Measurements from ENCODE around the gene SSTR4. TPM values are rescaled to one million over a fixed set of nuclear protein-coding genes. Genes with fewer than 3 reads are reported as not detected.

SSTR4 gene
- total and polyA plus RNA-seq, 4 donors, result 0.06 TPM; not detected in 3

DNA sequence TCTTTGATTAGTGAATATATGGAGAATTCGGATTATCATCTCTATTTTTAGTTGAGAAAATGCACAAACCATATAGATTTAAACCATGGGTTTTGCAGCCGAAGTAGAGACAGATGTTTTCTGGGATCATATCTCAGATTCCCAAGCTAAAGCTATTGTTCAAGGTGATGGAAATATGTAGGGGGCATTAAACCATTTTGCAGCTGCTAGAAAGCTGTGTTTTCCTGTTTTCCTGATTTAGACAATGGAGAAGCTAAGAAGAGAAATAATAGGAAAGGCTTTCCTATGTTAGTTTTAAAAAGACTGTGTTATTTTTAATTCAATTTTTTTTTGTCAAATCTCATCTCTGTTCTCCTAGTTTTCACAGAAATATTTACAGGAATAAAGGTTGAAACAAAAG is 44.8 kb downstream of the SSTR4 start:
- ATAC-seq (ENCODE audit: insufficient read depth, low FRiP score), result no peak
- H3K4me1 ChIP-seq (ENCODE audit: control insufficient read depth in 5 of 5, insufficient read depth in 5 of 5, low read length in 5 of 5), result peaks cover 0 to 26% (median 5%) of the 10 kb centered on the region in 5 donors
- TF ChIP-seq, protein P1, sequence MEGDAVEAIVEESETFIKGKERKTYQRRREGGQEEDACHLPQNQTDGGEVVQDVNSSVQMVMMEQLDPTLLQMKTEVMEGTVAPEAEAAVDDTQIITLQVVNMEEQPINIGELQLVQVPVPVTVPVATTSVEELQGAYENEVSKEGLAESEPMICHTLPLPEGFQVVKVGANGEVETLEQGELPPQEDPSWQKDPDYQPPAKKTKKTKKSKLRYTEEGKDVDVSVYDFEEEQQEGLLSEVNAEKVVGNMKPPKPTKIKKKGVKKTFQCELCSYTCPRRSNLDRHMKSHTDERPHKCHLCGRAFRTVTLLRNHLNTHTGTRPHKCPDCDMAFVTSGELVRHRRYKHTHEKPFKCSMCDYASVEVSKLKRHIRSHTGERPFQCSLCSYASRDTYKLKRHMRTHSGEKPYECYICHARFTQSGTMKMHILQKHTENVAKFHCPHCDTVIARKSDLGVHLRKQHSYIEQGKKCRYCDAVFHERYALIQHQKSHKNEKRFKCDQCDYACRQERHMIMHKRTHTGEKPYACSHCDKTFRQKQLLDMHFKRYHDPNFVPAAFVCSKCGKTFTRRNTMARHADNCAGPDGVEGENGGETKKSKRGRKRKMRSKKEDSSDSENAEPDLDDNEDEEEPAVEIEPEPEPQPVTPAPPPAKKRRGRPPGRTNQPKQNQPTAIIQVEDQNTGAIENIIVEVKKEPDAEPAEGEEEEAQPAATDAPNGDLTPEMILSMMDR (IDR thresholded peaks at IDR 0.05; ENCODE audit: control extremely low read depth, extremely low read depth), result no peak
- H3K27ac ChIP-seq (ENCODE audit: low read depth in 1 of 2, low read length in 1 of 2), result no peak overlapping the region
- DNase-seq, result no peak
- no peaks in the 10 kb centered on the region for H3K27me3 ChIP-seq (ENCODE audit: control insufficient read depth in 3 of 3, insufficient read depth in 3 of 3, low read length in 2 of 3)
- peaks cover 0 to 3% (median 0%) of the 10 kb centered on the region in 4 donors for H3K36me3 ChIP-seq (ENCODE audit: control insufficient read depth in 4 of 4, insufficient read depth in 4 of 4, low read length in 4 of 4)
- H3K9me3 ChIP-seq (ENCODE audit: control insufficient read depth in 4 of 4, insufficient read depth in 3 of 4, low read length in 3 of 4), result no peaks in the 10 kb centered on the region
- no peak overlapping the region for H3K9ac ChIP-seq (ENCODE audit: insufficient read depth in 1 of 2, low read length in 2 of 2)
- H3K4me3 ChIP-seq, result no peak overlapping the region
- 73 to 92% methylated on average over 2 of the region's 2 CpGs for WGBS, 2 donors

DNA sequence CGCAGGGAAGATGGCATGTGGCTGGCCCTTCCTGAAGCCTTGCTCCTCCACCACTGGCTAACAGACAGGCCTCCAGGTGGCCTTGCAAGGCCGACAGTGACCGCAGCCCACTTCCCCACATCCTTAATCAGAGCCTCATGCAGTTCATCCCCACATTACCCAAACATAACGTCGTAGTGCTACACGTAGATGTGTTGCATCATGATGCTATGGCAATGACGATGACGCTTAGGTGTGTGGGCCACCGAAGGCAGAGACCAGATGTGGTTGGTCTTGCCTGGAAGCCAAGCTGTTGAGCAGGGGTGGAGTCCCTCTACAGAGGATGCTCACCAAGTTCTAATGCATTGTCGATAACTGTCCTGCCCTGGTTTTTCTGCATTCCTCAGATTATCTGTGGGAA is 45.4 kb downstream of the SSTR4 start:
- no peak overlapping the region for H3K4me3 ChIP-seq

DNA sequence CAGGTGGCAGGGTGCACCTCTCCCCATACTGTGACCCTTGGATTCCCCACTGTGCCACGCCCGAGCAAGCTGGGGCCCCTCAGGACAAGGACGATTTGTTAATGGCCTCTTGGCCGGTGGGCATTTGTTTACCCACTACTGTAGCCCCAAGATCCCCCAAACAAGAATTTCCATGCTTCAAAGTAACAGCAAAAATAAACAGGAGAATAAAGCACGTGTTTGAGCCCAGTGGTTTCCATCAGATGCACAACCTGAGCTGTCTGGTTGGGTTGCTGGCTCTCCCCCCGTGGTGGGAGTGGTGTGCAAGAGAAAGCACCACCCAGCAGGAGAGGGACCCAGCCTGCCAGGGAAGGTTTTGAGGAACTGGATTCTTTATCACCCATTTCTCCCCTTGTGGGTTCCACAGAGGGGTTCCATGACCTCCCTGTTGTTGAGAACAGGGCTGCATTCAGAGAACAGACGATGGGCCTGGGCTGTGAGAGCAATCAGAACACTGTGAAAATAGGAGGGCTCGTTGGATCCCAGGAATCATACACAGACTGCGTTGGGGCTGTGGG is 46.2 kb downstream of the SSTR4 start:
- 68 to 76% methylated on average over 9 of the region's 9 CpGs for WGBS, 2 donors
- H3K9ac ChIP-seq (ENCODE audit: insufficient read depth in 1 of 2, low read length in 2 of 2), result no peak overlapping the region
- H3K9me3 ChIP-seq (ENCODE audit: control insufficient read depth in 4 of 4, insufficient read depth in 3 of 4, low read length in 3 of 4), result no peaks in the 10 kb centered on the region
- peaks cover 0 to 39% (median 9%) of the 10 kb centered on the region in 5 donors for H3K4me1 ChIP-seq (ENCODE audit: control insufficient read depth in 5 of 5, insufficient read depth in 5 of 5, low read length in 5 of 5)
- H3K27ac ChIP-seq (ENCODE audit: low read depth in 1 of 2, low read length in 1 of 2), result peak overlapping the region in 1 of 2 donors; percentile 59
- H3K4me3 ChIP-seq, result no peak overlapping the region
- H3K36me3 ChIP-seq (ENCODE audit: control insufficient read depth in 4 of 4, insufficient read depth in 4 of 4, low read length in 4 of 4), result peaks cover 0 to 3% (median 0%) of the 10 kb centered on the region in 4 donors
- H3K27me3 ChIP-seq (ENCODE audit: control insufficient read depth in 3 of 3, insufficient read depth in 3 of 3, low read length in 2 of 3), result no peaks in the 10 kb centered on the region
- DNase-seq, result no peak
- TF ChIP-seq, protein P1 (IDR thresholded peaks at IDR 0.05; ENCODE audit: control extremely low read depth, extremely low read depth), result no peak
- ATAC-seq (ENCODE audit: insufficient read depth, low FRiP score), result no peak

More for the DNA sequence above, 45.4 kb downstream of the SSTR4 start:
- 46 to 63% methylated on average over 10 of the region's 10 CpGs for WGBS, 2 donors
- DNase-seq (no peak), ATAC-seq (ENCODE audit: insufficient read depth, low FRiP score) (no peak)
- Histone ChIP-seq H3K27ac (ENCODE audit: low read depth in 1 of 2, low read length in 1 of 2) (no peak overlapping the region), H3K4me1 (ENCODE audit: control insufficient read depth in 5 of 5, insufficient read depth in 5 of 5, low read length in 5 of 5) (peaks cover 0 to 32% (median 8%) of the 10 kb centered on the region in 5 donors), H3K9me3 (ENCODE audit: control insufficient read depth in 4 of 4, insufficient read depth in 3 of 4, low read length in 3 of 4) (no peaks in the 10 kb centered on the region), H3K9ac (ENCODE audit: insufficient read depth in 1 of 2, low read length in 2 of 2) (no peak overlapping the region), H3K36me3 (ENCODE audit: control insufficient read depth in 4 of 4, insufficient read depth in 4 of 4, low read length in 4 of 4) (peaks cover 0 to 3% (median 0%) of the 10 kb centered on the region in 4 donors), H3K27me3 (ENCODE audit: control insufficient read depth in 3 of 3, insufficient read depth in 3 of 3, low read length in 2 of 3) (no peaks in the 10 kb centered on the region)
- TF ChIP-seq, protein P1 (IDR thresholded peaks at IDR 0.05; ENCODE audit: control extremely low read depth, extremely low read depth), result no peak

Data from lung (tissue), 12 donors.